HUES6 (cell line): ENCODE data around the gene TMEM123.

Experiments used
- H3K27ac ChIP-seq: 2 replicates; pipeline ENCODE4 v1.7.0; 2013; ENCODE audit warnings: low read depth, mild to moderate bottlenecking, low read length, inconsistent platforms
- H3K27me3 ChIP-seq: 2 replicates; pipeline ENCODE4 v1.6.1; 2013; ENCODE audit warnings: low read length; ENCODE audit not compliant: control insufficient read depth, insufficient read depth
- H3K36me3 ChIP-seq: 2 replicates; pipeline ENCODE4 v1.6.1; 2013; ENCODE audit warnings: low read length; ENCODE audit not compliant: control insufficient read depth, insufficient read depth
- H3K4me1 ChIP-seq: 2 replicates; pipeline ENCODE4 v1.6.1; 2013; ENCODE audit warnings: low read length; ENCODE audit not compliant: control insufficient read depth, insufficient read depth
- H3K4me3 ChIP-seq: 2 replicates; pipeline ENCODE4 v1.5.1; 2013; ENCODE audit warnings: low read depth, low read length
- H3K9ac ChIP-seq: one replicate; pipeline ENCODE4 v1.6.1; 2013; ENCODE audit warnings: mild to moderate bottlenecking, low read length
- H3K9me3 ChIP-seq: 2 replicates; pipeline ENCODE4 v1.6.1; 2013; ENCODE audit warnings: low read depth, low read length; ENCODE audit not compliant: control insufficient read depth, insufficient read depth

Gene TMEM123

DNA sequence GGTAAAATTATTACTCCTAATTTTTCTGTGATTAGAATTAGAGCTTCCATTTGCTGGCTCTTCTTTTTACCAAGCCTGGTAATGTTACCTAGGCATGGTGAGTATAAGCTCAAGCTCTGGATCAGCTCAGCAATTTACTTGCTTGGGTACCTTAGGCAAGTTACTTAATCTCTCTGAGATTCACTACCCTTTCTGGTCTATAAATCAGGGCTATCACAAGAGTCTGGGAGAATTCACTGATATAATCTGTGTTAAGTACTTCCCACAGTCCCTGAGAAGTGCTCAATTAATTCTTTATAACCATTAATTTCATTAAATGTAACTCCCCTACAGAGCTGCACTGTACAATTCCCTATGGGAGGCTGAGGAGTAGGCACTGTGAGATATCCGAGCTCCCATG, 44.2 kb downstream of the TMEM123 start:
- no peak overlapping the region for H3K27ac ChIP-seq
- no peak overlapping the region for H3K9ac ChIP-seq
- H3K4me1 ChIP-seq = peaks cover 7% of the 10 kb centered on the region; the same call in 1 of the 2 replicates
- 0 out of 2 replicates have a peak, but pooled peaks cover 2% of the 10 kb centered on the region for H3K9me3 ChIP-seq
- H3K4me3 ChIP-seq = no peak overlapping the region
- no peaks in the 10 kb centered on the region for H3K27me3 ChIP-seq
- H3K36me3 ChIP-seq = peaks cover 5% of the 10 kb centered on the region; the same call in 1 of the 2 replicates

DNA sequence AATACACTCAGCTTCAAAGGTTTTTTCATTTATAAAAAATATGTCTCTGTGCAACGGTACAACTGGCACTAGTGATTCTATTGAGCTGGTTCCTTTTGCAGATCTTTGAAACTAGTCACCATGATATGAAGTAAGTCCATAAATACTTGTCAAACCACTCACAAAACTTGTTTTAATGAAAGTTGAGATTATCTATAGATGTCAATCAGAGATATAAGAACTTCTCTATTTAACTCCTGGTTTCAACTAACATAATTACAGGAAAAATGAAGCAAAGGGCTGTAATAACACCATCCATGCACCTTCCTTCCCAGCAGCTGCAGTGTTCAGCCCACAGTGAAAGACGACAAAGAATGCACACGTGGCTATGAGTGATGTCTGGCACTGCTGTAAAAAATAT, 44.7 kb downstream of the TMEM123 start:
- H3K36me3 ChIP-seq = peaks cover 5% of the 10 kb centered on the region; the same call in 1 of the 2 replicates
- no peaks in the 10 kb centered on the region for H3K27me3 ChIP-seq
- H3K4me3 ChIP-seq = no peak overlapping the region
- no peaks in the 10 kb centered on the region for H3K9me3 ChIP-seq
- peaks cover 7% of the 10 kb centered on the region; the same call in 1 of the 2 replicates for H3K4me1 ChIP-seq
- H3K27ac ChIP-seq = no peak overlapping the region
- H3K9ac ChIP-seq = no peak overlapping the region

- Histone ChIP-seq H3K27ac (no peak overlapping the region), H3K36me3 (peaks cover 15% of the 10 kb centered on the region), H3K27me3 (no peaks in the 10 kb centered on the region), H3K9me3 (no peaks in the 10 kb centered on the region), H3K4me3 (no peak overlapping the region), H3K9ac (no peak overlapping the region), H3K4me1 (peaks cover 7% of the 10 kb centered on the region; the same call in 1 of the 2 replicates)
These were observed 46.5 kb downstream of the TMEM123 start for GRCh38 chr11:102406099-102406498.

- Histone ChIP-seq H3K4me3 (no peak overlapping the region), H3K4me1 (peaks cover 5% of the 10 kb centered on the region; the same call in 1 of the 2 replicates), H3K36me3 (peaks cover 21% of the 10 kb centered on the region), H3K27me3 (no peaks in the 10 kb centered on the region), H3K27ac (no peak overlapping the region), H3K9ac (no peak overlapping the region), H3K9me3 (no peaks in the 10 kb centered on the region)
These were observed 47.1 kb downstream of the TMEM123 start for GRCh38 chr11:102405501-102405900.

GRCh38 chr11:102402548-102402947, 50.0 kb downstream of the TMEM123 start:
- Histone ChIP-seq H3K9ac (no peak overlapping the region), H3K27ac (no peak overlapping the region), H3K27me3 (no peaks in the 10 kb centered on the region), H3K4me1 (no peaks in the 10 kb centered on the region), H3K4me3 (no peak overlapping the region), H3K36me3 (peaks cover 30% of the 10 kb centered on the region), H3K9me3 (no peaks in the 10 kb centered on the region)

GRCh38 chr11:102401905-102402304, 50.7 kb downstream of the TMEM123 start:
- H3K9me3 ChIP-seq = no peaks in the 10 kb centered on the region
- H3K4me1 ChIP-seq = no peaks in the 10 kb centered on the region
- H3K27me3 ChIP-seq = no peaks in the 10 kb centered on the region
- peaks cover 34% of the 10 kb centered on the region for H3K36me3 ChIP-seq
- H3K4me3 ChIP-seq = no peak overlapping the region
- no peak overlapping the region for H3K9ac ChIP-seq
- H3K27ac ChIP-seq = no peak overlapping the region

- Histone ChIP-seq H3K27ac (no peak overlapping the region), H3K27me3 (no peaks in the 10 kb centered on the region), H3K36me3 (peaks cover 43% of the 10 kb centered on the region), H3K4me1 (no peaks in the 10 kb centered on the region), H3K9me3 (no peaks in the 10 kb centered on the region), H3K4me3 (no peak overlapping the region), H3K9ac (no peak overlapping the region)
These were observed 52.0 kb downstream of the TMEM123 start for GRCh38 chr11:102400603-102401002.

DNA sequence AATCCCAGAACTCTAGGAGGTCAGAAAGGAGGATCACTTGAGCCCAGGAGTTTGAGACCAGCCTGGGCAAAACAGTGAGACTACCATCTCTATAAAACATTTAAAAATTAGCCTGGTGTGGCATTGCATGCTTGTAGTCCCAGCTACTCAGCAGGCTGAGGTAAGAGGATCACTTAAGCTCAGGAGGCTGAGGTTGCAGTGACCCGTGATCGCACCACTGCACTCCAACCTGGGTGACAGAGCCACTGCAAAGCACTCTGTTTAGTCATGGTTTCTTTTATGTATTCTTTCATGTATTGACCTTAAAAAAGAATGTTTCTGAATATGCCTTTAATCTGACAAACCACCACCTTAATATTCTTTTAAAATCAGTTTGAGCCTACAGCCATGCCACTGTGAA, 53.4 kb downstream of the TMEM123 start:
- Histone ChIP-seq H3K9ac (no peak overlapping the region), H3K36me3 (peaks cover 47% of the 10 kb centered on the region), H3K9me3 (no peaks in the 10 kb centered on the region), H3K4me3 (no peak overlapping the region), H3K27me3 (no peaks in the 10 kb centered on the region), H3K27ac (no peak overlapping the region), H3K4me1 (no peaks in the 10 kb centered on the region)

DNA sequence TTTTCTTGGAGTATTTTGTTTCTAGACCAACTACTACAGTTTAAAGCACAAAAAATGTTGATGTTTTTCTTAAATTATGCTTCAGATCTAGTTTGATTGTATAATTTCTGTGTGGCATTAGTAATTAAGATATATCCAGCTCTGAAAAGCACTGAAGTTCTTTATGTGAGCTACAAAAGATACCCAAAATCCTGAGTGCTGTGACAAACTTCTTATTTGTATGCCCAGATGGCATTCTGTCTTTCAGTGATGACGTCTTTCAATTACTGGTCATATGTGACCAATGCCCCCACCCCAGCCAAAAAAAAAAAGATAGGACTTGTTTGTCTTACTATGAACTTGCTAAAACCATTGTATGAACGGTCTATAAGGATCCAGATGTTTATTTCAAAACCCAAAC, 54.3 kb downstream of the TMEM123 start:
- no peaks in the 10 kb centered on the region for H3K27me3 ChIP-seq
- no peak overlapping the region for H3K27ac ChIP-seq
- no peaks in the 10 kb centered on the region for H3K4me1 ChIP-seq
- H3K36me3 ChIP-seq = peaks cover 51% of the 10 kb centered on the region
- H3K9me3 ChIP-seq = no peaks in the 10 kb centered on the region
- H3K9ac ChIP-seq = no peak overlapping the region
- H3K4me3 ChIP-seq = no peak overlapping the region

DNA sequence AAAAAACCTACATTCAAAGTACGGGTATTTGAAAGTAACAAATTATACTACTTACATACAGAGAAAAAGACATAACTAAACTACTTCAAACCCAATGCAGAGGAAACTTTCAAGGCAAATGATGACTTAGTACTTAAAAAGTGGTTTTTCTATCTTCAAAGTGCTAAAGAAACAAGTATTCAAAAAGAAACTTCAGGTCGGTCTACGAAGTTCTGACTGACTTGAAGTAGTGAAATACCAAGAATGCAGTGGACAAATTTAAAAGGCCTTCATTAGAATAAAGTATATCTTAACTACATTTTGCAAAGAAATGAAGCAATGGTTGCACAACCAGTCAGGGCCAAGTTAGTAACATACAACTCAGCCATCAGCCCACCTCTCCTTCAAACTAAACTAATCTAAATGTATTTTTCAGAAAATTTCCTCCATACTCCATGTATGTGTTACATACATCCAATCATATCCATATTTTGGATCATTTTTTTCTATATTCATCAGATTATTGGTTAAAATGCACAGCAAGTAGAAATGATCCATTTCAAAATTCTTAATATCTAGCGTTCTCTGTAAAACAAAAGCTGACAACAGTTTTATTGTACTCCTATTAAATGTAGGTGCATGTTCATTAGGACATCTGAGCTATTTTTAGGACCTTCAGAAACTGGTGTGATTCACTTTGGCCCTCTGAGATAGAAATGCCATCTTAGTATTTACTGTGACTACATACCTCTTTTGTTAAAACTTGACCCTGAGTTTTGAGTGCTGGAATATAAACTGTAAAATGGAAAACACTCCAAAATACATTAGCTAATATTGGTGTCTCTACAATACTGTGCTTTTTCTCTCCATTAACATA, 55.6 kb downstream of the TMEM123 start:
- H3K27ac ChIP-seq = no peak overlapping the region

DNA sequence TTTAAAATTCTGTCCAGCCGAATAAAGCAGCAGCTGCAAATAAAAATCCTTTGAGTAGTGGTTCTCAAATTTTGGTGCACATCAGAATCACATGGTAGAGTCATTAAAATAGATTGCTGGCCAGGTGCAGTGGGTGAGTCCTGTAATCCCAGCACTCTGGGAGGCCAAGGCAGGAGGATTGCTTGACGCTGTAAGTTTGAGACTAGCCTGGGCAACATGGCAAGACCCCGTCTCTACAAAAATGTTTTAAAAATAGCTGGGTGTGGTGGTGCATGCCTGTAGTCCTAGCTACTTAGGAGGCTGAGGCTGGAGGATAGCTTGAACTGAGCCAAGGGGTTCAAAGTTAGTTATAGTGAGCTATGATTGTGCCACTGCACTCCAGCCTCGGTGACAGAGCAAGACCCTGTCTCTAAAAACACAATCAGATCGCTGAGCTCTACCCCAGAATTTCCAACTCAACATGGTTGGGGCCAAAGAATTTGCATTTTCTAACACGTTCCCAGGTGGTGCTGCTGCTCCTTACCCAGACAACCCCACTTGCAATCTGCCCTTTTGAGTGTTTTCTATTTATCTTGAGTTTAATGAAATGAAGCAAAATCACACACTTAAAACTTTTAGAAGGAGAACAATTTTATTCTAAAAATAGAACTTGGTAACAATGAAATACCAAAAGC, 56.7 kb downstream of the TMEM123 start:
- Histone ChIP-seq H3K27ac (no peak overlapping the region), H3K27me3 (no peaks in the 10 kb centered on the region), H3K9ac (no peak overlapping the region), H3K36me3 (peaks cover 54% of the 10 kb centered on the region), H3K4me3 (no peak overlapping the region), H3K9me3 (no peaks in the 10 kb centered on the region), H3K4me1 (no peaks in the 10 kb centered on the region)

More for the DNA sequence above, 55.6 kb downstream of the TMEM123 start:
- Histone ChIP-seq H3K27me3 (no peaks in the 10 kb centered on the region), H3K36me3 (peaks cover 55% of the 10 kb centered on the region), H3K9ac (no peak overlapping the region), H3K4me1 (no peaks in the 10 kb centered on the region), H3K9me3 (no peaks in the 10 kb centered on the region), H3K4me3 (no peak overlapping the region)
